HG03521 (cell line): ENCODE results near the gene MDFIC.

Experiments
- ATAC-seq: cut with Tn5 transposase; IDR thresholded peaks from one replicate; pipeline ENCODE4 v1.9.1; 2021; ENCODE audit warnings: mild to moderate bottlenecking, moderate library complexity; ENCODE audit not compliant: unreplicated experiment

Gene MDFIC

DNA sequence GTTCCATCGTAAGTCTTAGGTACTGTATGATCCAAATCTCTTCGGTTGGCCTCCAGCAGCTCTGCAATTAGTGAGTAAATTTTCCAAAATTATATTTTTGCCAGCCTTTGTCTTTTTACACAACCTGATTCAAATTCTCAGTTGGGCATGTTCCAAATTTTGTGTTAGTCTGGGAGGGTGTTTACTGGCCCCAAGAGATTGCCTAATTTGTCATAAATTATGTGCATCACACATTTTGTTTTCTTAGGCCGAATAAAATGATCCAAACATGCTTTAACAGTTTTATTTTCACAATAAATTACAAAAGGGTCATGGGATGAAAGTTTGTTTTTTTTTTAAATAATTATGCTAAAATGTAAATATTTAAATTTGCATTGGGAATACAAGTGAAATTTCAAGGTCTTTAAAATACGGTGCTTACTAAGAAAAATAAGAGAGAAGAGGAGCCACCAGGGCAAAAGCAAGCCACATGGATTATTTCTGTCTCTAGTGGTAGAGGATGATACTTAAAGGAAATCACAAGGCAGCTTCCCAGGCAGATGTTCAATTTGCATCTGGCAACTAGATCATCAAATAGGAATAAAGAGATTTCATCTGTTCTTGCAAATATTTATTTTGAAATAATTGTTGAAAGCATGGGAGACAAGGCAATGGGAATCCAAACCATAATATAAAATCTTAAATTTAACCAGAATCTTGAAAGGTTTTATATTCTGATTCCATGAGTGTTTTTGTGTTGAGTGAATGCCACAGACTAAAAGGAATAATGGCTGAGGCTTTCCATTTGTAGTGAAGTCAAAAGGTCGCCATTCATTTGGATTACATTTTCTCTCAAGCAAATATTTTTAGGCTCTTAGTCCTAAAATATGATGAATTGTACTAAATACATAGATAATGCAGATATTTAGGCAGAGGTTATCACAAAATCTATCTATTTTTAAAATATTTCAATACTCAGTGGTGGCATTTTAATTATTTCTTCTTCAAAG is 111.1 kb downstream of the MDFIC start:
- ATAC-seq, result no peak

DNA sequence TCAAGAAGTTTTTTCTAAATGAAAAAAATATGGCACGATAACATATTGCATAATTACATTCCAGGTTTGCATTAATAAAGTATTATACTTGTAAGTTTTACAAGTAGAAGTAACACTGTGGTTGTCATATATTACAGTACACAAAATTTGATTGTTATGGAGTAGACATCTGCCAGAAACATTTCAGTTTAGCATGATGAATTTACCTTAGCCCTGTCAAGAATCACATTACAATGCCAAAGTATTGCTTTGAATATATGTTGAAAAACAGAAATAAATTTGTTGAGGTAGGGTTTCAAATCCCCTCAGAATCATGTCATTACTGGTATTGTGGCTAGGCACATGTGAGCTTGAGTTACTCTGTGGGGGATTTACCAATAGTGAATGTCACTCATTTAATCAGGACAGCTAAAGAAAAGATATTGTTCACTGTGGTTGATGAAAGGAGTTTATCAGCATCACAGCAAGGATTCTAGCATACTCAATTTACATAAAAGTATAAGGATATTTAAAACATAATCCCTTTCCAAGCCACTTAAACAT is 112.1 kb downstream of the MDFIC start:
- ATAC-seq, result no peak

DNA sequence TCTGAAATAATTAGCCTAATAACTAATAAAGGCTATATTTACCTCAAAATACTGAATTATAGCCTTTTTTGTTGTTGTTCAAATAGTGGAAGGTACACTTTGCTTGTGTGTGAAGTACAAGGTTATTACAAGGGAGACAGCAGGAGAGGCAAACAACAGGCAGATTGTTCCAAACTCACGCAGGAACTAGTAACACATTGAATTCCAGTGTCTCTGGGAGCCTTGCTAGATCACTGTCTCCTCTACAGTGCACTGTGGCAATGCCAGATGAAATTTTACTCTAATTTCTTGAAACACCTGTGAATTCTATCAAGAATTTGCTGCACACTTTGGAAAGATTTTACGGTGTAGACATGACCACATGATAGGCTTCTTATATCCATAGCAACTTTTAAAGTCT is 112.6 kb downstream of the MDFIC start:
- no peak for ATAC-seq

DNA sequence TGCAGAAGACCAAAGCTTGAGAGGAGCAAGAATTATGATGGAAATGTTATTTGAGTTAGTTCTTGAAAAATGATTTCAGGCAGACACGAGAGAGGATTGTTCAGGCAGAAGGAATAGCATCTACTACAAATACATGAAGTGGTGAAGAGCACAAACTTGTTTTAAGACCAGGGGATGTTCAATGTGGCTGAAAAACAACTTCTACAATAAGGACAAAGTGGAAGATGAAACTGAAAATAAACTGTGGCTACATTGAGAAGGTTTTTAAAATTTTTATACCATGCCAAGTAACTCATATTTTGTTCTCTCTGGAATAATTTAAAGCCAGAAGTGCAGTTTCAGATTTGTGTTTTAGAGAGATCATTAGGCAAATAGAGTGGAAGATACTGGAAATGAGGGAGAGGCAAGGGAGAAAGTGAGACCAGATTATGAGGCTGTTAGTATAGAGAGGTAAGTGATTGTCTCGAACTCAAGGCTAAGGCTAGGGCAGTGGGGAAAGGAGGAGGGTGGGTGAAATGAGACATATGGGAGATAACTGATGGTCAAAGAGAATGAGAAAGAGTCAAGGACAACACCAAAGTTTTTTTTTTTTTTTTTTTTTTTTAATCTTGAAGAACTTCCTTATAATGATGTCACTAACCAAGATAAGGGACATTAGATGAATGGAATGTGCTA is 115.4 kb downstream of the MDFIC start:
- no peak for ATAC-seq

DNA sequence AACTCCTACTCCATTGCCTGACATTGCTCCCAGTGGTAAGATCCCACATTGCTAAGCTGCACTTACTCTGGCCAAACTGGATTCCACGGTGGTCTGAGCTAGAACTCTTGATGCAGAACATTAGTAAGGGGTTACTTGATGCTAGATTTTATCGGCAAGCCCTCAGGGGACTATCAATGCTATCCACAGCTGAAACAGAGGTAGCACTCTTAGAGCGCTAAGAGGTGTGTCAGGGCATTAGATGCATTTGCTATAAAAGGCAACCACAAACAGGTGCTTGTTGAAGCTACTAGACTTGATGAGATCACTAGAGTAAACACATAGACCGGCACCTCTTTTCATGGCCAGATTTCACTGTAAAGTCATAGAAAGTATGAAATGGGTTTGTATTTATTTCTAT is 116.3 kb downstream of the MDFIC start:
- no peak for ATAC-seq

DNA sequence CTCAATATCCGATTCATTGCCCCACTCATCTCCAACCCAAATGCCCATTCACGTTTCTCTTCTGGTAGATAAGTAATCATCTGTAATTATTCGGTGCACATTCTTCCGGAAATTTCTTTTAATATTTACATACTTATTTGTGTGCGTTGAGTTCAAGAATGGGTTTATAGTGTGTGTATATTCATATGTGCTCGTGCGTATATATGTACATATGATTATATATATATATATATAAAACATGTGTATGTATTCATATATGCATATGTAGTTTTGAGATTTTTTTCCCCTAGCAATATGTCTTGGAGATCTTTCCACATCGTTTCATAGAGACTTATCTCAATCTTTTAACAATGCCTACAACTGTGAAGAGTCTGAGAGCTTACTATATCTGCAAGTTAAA is 118.2 kb downstream of the MDFIC start:
- ATAC-seq, result no peak

DNA sequence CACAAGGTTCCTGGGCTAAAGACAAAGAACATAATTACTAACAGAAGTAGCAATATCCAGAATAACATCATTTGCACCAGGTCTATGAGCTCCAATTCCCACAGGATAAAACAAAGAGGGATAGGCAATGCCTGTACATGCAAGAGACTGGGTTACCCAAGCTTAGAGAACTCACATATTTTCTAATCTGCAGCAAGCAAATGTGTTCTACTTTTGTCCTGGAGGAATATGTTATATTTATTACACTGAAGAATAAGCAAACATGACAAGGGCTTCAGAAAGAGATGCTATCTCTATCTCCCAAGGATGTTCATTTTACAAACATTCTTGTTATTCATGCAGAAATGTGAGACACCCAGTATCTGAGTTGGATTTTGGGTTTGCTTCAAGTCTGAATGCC is 118.6 kb downstream of the MDFIC start:
- ATAC-seq, result no peak

DNA sequence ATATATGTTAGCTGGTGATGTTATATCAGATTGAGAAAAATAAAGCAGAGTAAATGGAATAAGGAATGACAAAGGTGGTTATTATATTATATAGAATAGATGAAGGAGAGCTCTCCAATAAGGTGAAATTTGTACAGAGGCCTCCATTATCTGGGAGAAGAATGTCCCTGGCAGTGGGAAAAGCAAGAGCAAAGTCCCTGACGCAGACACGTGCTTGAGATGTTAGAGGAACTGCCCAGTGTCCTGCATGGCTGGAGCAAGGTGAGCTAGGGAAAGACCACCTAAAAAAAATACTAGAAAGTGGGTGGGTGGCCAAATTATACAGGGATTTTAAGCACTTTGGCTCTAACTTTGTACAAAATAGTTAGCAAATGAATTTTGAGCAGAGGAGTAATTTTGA is 120.7 kb downstream of the MDFIC start:
- ATAC-seq, result no peak

DNA sequence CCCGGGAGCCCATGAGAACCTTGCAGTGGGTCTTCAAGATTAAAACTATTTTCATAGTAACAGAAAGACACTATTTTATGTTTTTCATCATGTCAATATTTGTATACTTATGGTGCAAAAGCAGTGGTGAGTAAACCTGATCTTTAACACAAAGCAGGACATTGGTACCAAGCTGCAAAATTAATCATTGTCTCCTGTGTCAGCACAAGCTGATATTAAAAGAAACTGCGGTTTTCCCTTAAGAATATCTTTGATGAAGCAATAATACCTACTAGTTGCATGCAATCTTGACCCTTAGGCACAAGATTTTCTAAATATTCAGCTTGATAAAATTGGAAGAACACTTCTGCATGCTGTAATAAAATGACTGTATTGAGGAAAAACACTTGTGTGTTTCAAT is 121.7 kb downstream of the MDFIC start:
- no peak for ATAC-seq

DNA sequence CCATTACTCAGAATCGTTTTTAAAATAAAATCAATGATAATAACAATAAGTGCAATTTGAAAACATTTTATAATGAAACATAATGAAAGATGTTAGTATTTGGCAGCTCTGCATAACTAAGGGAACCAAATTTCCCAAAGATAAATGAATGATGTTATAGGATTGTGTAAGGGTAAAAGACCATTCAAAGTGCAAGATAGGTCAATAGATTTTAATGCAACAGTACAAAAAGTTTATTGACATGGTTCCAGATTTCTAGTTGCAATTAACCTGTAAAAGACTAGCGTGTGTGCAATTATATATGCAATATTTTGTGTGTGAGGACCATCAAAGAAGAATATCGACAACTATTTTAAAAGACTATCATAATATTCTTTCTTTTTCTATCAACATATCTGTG is 122.3 kb downstream of the MDFIC start:
- ATAC-seq, result no peak

DNA sequence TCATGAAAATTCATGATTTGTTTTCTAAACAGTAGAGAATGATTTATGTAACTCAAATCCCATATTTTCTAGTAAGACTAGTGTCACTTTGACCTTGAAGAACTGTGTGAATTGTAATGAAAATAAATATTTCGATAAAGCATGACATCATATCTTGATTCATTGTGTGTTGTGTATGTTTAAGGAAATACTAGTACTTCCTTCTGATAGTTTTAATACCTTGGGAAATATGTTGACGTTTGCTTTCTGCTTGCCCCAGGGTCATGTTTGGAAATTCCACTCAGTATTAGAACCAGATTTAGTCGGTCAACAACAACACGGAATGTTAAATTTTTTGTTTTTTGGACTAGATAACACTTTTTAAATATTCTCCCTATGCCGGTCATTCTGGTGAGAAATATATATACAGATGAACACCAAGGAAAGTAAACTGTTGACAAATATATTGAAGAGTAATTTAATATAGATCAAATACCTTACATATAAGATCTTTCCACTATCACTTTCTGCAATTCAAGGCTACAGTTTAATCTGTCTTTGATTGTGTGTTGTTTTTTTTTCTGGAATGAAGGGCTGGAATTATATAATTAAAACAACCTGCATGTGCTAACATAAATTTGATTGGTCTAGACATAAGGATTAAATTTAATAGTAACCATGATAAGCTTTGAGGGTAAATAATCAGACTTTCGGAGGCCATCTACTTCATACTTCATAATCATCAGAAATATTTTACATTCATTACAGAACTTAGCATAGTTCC is 126.2 kb downstream of the MDFIC start:
- ATAC-seq, result no peak

DNA sequence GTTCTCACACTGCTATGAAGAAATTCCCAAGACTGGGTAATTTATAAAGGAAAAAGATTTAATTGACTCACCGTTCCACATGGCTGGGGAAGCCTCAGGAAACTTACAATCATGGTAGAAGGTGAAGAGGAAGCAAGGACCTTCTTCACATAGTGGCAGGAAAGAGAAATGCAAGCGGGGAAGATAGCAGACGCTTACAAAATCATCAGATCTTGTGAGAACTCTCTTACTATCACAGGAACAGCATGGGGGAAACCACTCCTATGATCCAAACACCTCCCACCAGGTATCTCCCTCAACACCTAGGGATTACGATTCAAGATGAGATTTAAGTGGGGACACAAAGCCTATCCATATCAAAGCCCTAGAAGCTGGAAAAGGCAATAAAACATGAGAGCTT is 130.8 kb downstream of the MDFIC start:
- no peak for ATAC-seq

DNA sequence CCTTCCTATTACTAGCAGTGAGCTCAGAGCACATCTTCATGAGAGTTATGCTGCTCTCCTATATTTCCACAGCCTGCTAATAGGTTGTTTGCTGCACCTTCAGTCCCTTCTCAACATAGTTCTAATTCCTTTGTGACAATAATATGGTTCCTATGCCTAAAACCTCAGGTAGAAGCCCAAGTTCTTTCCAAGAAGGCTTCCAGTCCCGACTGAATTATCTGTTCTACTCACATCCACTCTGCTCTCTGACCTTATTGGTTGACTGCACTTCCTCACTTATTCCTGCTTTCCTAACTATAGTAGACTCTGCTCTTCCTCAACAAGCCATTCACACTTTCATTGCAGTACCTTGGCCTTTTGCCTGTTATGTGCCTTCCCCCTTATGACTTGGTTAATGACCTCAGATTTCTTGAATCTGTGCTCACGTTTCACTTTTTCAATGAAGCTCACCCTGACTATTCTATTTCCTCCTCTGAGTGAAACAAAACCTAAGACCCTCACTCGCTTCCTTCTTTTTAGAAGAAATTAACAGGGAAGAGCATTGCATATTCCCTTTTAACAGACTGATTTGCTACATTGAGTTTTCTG is 132.7 kb downstream of the MDFIC start:
- no peak for ATAC-seq

DNA sequence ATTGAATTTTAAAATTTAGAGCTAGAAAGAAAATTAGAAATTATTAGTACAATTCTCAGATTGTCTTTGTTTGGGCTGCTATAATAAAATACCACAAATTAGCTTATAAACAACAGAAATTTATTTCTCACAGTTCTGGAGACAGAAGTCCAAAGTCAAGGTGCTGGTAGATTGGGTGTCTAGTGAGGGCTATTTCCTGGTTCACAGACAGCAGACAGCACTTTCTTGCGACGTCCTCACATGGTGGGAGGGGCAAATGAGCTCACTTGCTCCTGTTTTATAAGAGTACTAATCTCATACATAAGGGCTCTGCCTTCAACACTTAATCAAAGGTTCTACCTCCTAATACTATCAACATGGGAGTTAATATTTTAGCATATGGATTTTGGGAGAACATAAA is 134.1 kb downstream of the MDFIC start:
- ATAC-seq, result no peak

DNA sequence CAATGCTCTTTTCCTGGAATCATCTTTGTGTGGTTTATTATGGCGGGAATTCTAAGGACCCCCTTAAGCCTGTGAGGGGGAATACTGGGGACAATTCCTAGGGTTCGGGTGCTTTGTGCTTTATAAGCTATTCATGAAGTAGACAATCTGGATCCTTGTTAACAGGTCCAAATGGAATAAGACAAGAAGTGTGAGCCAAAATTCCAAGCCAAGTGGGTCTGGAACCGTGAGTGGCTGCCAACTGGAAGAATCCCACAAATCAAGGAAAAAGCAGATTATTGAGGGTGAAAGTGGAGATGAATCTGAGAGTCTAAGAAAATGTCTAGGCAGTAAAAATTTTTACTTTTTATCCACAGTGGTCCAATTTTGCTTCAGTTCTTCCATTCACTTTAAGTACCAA is 136.8 kb downstream of the MDFIC start:
- no peak for ATAC-seq

DNA sequence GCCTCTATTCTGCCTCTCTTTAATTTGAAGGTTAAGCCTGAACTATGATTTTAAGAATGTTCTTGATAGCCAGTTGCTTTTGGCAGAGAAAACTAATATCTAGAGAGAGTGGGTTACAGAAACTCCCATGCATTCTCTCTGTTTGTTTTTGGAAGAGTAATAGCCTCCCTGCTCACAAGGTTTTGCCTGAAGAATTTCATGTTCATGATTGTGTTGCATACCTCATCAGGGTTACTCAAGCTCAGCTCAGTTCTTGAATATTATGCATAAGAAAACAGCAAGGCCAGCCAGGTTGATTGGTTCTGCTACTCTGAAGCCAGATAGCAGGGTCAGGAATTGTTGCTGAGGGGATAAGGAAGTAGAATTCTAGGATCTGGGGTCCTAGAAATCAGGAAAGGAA is 137.4 kb downstream of the MDFIC start:
- ATAC-seq, result no peak

DNA sequence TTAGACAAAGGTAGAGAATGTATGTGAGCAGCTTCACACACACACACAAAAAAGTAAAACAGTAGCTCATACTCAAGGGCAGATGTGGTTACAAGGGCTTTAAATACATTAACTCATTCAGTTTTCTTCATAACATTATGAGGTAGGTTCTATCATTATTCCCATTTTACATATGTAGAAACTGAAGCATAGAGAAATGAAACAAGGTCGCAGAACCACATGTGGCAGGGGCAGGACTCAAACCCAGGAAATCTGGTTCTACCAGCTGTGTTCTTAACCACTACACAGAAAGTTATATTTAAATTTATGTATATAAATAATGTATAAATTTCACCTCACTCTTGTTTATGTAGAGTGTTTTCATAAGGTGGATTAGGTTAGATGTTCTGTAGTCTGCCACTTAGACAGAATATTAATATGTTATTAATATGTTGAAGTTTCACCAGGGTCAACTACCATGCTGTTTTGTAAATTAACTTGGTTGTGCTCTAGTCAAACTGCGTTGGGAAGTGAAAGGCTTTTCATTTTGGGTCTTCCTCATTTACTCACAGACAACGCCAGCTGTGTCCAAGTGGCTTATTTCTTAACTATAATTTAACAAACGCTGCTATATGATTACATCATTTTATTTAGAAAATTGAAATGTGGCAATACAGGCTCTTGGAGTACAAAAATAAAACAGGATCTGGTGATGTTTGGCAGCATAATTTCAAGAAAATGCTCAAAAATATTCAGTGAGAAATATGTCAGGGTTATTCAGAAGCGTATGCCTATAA is 138.4 kb downstream of the MDFIC start:
- ATAC-seq, result no peak

DNA sequence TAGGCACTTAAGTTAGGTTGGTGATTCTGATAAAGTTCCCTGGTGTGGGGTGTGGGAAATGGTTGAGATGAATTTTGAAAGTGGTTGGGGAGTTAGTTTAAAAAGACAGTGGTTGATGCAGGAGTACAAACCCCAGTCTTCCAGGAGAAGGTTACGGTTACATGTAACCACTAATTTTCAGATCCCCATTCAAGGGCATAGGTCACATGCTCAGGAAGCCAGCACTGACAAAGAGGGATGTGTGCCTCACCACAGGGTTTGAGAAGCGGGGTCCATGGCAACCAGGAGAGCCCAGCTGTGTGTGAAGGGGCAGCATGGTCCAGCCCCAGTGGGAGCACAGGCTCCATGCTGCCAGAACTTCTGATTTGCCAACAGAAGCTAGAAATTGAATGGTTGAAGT is 144.2 kb downstream of the MDFIC start:
- no peak for ATAC-seq

DNA sequence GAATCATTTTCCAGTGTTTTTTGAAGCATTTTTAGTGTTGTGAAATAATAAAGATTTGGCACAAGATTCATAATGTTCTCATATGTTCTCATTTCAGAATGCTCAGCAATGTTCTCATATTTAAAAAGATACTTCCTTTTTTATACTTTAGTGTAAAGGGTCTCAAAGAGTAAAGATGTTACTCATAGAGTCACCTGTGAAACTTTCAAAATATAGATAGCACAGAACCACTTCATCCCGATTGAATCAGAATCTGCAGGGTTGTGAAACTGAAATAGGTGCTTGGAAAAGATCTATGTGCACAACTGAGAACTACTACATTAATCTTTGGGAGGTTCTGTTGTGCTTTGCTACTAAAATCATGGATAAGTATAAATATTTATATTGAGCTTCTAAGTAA is 144.7 kb downstream of the MDFIC start:
- peak; percentile 37 for ATAC-seq

DNA sequence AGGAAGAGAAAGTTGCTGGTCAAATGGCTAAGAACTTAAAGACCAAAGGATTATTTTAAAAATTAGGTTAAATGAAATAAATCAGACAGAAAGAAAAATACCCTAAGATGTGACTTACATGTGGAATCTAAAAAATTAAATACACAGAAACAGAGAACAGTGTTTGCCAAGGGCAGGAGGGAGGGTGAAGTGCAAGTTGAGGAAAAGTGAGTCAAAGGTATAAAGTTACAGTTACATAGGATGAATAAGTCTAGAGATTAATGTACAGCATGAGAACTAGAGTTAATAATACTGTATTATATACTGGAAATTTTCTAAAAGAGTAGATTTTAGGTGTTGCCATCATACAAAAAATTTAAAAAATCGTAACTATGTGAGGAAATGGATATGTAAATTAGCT is 146.3 kb downstream of the MDFIC start:
- no peak for ATAC-seq
